ENCODE data around the gene MAML3.

MAML3 gene

DNA sequence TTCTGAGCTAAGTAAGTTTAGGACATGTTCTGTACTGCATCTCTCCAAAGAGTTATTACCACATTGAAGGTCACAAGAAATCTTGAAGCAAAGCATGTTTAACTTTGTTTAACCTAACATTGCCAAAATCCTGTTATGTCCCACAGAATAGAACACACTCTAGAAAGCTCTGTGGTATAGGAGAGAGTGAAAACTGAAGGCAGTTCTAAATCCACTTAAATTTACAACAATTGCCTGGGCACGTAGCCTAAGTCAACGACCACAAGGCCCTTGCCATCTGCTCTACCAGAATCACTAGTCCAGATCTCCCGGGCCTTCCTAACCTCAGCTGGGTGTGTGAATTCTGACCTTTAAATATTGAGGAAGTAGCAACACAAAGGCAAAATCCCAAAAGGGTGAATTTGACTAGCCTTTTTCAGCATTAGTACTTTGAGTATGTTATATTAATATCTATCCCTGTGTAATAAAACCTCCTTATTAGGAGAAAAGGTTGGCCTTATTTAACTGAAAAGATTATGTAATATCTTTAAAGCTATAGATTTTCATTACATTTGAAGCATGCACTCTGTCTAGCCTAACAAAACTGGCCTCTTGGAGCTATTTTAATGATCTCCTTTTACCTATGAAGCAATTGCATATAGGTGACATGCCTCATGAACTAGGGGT, 4.5 kb upstream of the MAML3 start:
- TF ChIP-seq, protein P1, sequence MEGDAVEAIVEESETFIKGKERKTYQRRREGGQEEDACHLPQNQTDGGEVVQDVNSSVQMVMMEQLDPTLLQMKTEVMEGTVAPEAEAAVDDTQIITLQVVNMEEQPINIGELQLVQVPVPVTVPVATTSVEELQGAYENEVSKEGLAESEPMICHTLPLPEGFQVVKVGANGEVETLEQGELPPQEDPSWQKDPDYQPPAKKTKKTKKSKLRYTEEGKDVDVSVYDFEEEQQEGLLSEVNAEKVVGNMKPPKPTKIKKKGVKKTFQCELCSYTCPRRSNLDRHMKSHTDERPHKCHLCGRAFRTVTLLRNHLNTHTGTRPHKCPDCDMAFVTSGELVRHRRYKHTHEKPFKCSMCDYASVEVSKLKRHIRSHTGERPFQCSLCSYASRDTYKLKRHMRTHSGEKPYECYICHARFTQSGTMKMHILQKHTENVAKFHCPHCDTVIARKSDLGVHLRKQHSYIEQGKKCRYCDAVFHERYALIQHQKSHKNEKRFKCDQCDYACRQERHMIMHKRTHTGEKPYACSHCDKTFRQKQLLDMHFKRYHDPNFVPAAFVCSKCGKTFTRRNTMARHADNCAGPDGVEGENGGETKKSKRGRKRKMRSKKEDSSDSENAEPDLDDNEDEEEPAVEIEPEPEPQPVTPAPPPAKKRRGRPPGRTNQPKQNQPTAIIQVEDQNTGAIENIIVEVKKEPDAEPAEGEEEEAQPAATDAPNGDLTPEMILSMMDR (IDR thresholded peaks at IDR 0.05; ENCODE audit: low read length, missing control alignments), result no peak
- no peak overlapping the region for H3K4me3 ChIP-seq (replicated peaks; ENCODE audit: low read depth, low read length)
- DNase-seq (ENCODE audit: low read depth), result peak; percentile 33

- H3K4me3 ChIP-seq (replicated peaks; ENCODE audit: low read depth, low read length), result no peak overlapping the region
- TF ChIP-seq, protein P1 (IDR thresholded peaks at IDR 0.05; ENCODE audit: low read length, missing control alignments), result no peak
- DNase-seq (ENCODE audit: low read depth), result no peak
Measured at GRCh38 chr4:140157341-140157740, 3.4 kb upstream of the MAML3 start.

GRCh38 chr4:140156529-140157171, 2.7 kb upstream of the MAML3 start:
- no peak for DNase-seq (ENCODE audit: low read depth)
- no peak overlapping the region for H3K4me3 ChIP-seq (replicated peaks; ENCODE audit: low read depth, low read length)
- TF ChIP-seq, protein P1 (IDR thresholded peaks at IDR 0.05; ENCODE audit: low read length, missing control alignments), result no peak

DNA sequence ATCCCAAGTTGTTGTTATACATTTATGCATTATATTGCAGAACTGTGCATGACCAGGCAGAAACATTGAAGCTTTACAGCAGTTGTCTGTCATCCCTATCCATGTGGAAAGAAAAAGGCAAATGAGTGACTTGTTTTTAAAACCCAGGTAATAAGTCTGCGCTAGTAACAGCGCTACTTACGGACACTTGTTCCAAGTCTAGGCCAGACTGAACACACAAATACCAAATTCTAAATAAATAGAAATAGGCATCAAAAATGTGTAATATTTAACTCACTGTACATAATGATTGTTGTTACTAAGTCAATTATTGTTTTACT, 548 bp upstream of the MAML3 start:
- peak overlapping the region; percentile 79 for H3K4me3 ChIP-seq (replicated peaks; ENCODE audit: low read depth, low read length)
- DNase-seq (ENCODE audit: low read depth), result no peak
- TF ChIP-seq, protein P1 (IDR thresholded peaks at IDR 0.05; ENCODE audit: low read length, missing control alignments), result no peak

GRCh38 chr4:140153419-140153717, 616 bp downstream of the MAML3 start:
- peak overlapping the region; percentile 79 for H3K4me3 ChIP-seq (replicated peaks; ENCODE audit: low read depth, low read length)
- TF ChIP-seq, protein P1 (IDR thresholded peaks at IDR 0.05; ENCODE audit: low read length, missing control alignments), result no peak
- no peak for DNase-seq (ENCODE audit: low read depth)

DNA sequence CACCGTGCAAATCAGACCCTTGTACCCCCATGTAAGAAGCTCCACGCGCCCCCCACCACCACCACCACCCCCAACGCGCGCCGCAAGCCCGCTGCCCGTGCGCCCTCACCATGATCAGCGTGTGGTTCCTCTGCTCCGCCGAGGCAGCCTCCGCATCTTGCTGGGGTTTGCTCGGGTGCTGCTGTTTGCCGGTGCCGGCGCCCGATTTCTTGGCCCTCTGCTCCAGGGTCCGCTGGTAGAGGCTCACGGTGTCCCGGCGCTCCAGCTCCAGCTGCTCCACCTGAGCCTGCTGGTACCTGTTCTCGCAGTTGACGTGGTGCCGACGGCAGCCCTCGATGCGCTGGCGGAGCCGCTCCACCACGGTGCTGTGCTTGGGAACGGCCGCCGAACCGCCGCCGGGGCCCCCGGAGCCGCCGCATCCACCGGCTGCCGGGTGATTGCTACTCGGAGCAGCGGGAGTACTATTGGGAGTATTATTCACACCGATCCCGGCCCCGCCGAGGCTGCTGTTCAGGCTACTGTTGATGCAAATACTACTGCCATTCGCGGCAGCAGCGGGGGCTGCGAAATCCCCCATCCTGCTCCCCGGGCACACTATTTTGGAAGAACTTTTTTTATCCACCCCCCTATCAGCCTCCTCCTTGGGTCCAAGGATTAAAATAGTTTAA, 1.1 kb downstream of the MAML3 start:
- H3K4me3 ChIP-seq (replicated peaks; ENCODE audit: low read depth, low read length), result peak overlapping the region; percentile 79
- DNase-seq (ENCODE audit: low read depth), result peak; percentile 58
- TF ChIP-seq, protein P1 (IDR thresholded peaks at IDR 0.05; ENCODE audit: low read length, missing control alignments), result no peak
